HEK293T (cell line): ENCODE measurements around the gene SLC6A1.

Source experiments
- ARNT ChIP-seq: fragments of 450-650 bp; IDR thresholded peaks from 2 replicates; pipeline ENCODE4 v1.6.1; 2017; ENCODE audit warnings: mild to moderate bottlenecking
- BHLHE40 ChIP-seq: fragments of 450-650 bp; IDR thresholded peaks from 2 replicates; pipeline ENCODE4 v1.6.1; 2016; ENCODE audit warnings: mild to moderate bottlenecking, moderate library complexity, borderline replicate concordance
- CTBP1 ChIP-seq: fragments of 450-650 bp; IDR thresholded peaks from 2 replicates; pipeline ENCODE4 v1.6.1; 2016; ENCODE audit warnings: borderline replicate concordance
- ELF4 ChIP-seq: fragments of 450-650 bp; IDR thresholded peaks from 2 replicates; pipeline ENCODE4 v1.6.1; 2017; ENCODE audit warnings: antibody characterized with exemption
- FOXA1 ChIP-seq: fragments of 450-650 bp; IDR thresholded peaks from 2 replicates; pipeline ENCODE4 v1.6.1; 2016; ENCODE audit warnings: mild to moderate bottlenecking
- FOXK2 ChIP-seq: fragments of 450-650 bp; IDR thresholded peaks from 2 replicates; pipeline ENCODE4 v1.6.1; 2016; ENCODE audit warnings: mild to moderate bottlenecking
- FOXM1 ChIP-seq: fragments of 450-650 bp; IDR thresholded peaks from 2 replicates; pipeline ENCODE4 v1.6.1; 2017; ENCODE audit warnings: mild to moderate bottlenecking, borderline replicate concordance
- HDGF ChIP-seq: fragments of 450-650 bp; IDR thresholded peaks from 2 replicates; pipeline ENCODE4 v1.6.1; 2017; ENCODE audit warnings: antibody characterized with exemption, borderline replicate concordance
- NFRKB ChIP-seq: fragments of 450-650 bp; IDR thresholded peaks from 2 replicates; pipeline ENCODE4 v1.6.1; 2016; ENCODE audit warnings: mild to moderate bottlenecking, moderate library complexity
- SP1 ChIP-seq: fragments of 450-650 bp; IDR thresholded peaks from 2 replicates; pipeline ENCODE4 v1.6.1; 2017
- TARDBP ChIP-seq: fragments of 450-650 bp; IDR thresholded peaks from 2 replicates; pipeline ENCODE4 v1.6.1; 2016

GRCh38 chr3:10985181-10985580, 7.4 kb upstream of the SLC6A1 start:
- TF ChIP-seq CTBP1 (no peak), SP1 (no peak), FOXK2 (no peak), ARNT (no peak), BHLHE40 (no peak), FOXM1 (no peak), TARDBP (no peak), HDGF (no peak), ELF4 (no peak), NFRKB (no peak), FOXA1 (no peak)
